HG02759 (cell line): ENCODE results near the gene ANKFN1.

Source experiments
- ATAC-seq: cut with Tn5 transposase; IDR thresholded peaks from one replicate; pipeline ENCODE4 v1.9.1; 2021; ENCODE audit warnings: mild to moderate bottlenecking, moderate library complexity; ENCODE audit not compliant: unreplicated experiment

Gene ANKFN1

GRCh38 chr17:56434610-56435009 lies 281.3 kb downstream of the ANKFN1 start:
- no peak for ATAC-seq

GRCh38 chr17:56436142-56436541 lies 282.9 kb downstream of the ANKFN1 start:
- ATAC-seq: no peak

GRCh38 chr17:56440419-56440818 lies 287.1 kb downstream of the ANKFN1 start:
- no peak for ATAC-seq

- no peak for ATAC-seq
These were observed 288.0 kb downstream of the ANKFN1 start for GRCh38 chr17:56441308-56441707.

DNA sequence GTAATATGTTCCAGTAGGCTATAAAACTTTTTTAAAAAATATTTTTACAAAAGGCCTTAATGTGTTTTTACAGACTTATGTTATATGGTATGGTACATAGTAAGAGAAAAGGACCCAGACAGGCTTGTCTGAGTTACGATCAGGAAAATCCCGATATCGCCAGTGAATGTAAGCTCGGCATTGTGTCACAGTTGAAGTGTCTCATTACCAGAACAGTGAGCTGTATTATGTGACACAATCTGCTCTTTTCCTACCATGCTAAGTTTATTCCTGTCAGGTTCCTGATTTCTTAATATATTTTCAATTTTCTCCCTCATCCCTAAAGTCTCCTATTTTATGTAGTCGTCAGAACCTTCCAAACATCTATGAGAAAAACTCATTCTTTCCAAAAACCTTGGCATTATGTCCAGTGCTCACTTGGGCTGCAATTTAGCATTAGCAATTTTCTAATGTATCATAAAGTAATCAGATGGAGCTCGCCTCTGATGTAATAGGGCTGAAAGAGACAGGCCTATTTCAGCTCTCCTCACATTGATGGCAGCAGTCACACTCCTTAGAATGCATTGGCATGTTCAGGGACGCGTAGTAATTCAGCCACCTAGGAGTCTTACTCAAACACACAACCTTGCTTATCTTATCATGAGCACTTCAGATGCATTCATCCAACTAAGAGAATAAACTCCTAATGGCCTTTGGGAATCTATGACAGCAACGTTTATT lies 292.6 kb downstream of the ANKFN1 start:
- no peak for ATAC-seq

DNA sequence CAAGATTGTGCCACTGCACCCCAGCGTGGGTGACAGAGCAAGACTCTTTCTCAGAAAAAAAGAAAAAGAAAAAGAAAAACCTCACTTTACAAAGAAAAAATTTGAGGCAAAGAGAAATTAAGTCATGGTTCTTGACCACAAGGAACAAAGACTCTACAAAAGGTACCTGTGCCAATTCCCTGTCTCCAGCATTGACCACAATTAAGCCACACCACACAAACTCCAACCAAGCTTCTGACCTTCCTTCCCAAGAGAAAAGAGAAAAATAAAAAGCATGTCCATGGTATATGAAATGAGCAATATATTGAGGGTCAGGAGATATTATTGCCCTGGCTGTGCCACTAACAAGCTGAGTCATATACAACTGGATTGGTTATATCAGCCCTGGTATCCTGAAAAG lies 293.9 kb downstream of the ANKFN1 start:
- ATAC-seq: no peak

DNA sequence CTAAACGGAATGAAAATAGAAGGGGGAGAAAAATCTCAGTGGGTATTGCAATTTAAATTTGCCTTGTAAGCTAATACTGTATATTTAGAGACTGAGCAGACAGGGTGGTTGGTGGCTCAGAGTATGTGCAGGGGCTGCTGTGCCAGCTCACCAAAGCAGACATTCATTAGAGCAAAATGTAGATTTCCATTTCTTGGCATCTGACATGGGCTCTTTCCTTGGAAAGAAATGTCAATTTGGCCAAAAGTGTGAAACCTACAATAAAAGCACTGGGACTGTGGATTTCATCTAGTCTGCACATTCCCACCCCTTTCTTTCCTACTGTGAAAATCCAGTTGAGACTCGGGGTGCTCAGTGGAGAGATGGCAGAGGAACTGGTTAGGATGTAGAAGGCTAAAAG lies 295.1 kb downstream of the ANKFN1 start:
- ATAC-seq: no peak

GRCh38 chr17:56449176-56449575 lies 295.9 kb downstream of the ANKFN1 start:
- no peak for ATAC-seq

DNA sequence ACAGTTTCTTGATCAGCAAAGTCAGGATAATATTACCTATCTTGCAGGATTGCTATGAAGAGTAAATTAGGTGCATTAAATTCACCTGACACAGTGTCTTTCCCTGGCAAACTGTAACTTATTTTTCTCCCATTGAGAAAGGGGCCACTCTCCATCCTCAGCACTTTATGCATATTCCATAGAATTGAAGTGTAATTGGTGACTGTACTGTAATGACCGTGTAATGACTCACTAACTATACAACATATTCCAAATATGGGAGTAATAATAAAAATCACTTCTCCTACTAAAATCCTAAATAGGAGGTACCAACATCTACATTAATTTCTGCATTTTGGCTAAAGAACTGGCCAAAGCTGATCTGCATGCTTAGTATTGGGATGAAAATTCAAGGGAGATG lies 298.4 kb downstream of the ANKFN1 start:
- no peak for ATAC-seq

GRCh38 chr17:56452461-56452860 lies 299.2 kb downstream of the ANKFN1 start:
- no peak for ATAC-seq

DNA sequence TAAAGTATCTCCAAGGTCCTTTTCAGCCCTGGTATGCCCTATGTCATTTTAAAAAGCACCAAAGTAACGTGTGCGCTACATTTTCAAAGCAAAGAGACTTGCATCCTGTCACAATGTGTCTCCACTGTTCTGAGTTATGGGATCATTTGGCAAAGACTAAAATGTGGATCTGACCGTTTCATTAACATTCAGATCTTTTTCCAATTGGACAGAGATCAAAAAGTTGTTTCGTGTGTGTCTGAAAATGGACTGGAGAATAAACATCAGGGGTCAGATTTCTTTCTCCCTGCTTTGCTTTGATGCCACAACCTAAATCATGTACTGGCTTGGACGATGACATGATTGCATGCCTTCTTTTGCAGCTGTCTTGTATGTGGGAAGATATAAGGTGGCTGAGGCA lies 304.2 kb downstream of the ANKFN1 start:
- ATAC-seq: no peak

- no peak for ATAC-seq
These were observed 312.6 kb downstream of the ANKFN1 start for GRCh38 chr17:56465886-56466285.

DNA sequence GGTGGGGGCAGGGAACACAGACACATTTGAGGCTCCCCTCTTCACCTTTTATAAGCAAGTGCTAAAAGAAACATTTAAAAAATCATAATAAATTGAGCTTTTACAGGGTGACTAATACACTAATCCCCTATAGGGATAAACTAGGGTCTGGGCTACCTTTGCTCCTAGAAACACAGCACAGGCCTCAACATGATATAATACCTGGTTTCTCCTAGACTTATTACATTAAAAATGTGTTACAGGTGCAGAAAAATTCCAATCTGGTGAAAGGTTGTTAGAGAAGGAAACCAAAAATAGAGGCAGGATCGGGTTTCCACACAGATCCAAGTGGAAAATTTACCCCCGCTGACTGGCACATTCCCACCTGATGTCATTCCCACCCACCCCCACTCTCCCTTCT lies 315.6 kb downstream of the ANKFN1 start:
- ATAC-seq: no peak

DNA sequence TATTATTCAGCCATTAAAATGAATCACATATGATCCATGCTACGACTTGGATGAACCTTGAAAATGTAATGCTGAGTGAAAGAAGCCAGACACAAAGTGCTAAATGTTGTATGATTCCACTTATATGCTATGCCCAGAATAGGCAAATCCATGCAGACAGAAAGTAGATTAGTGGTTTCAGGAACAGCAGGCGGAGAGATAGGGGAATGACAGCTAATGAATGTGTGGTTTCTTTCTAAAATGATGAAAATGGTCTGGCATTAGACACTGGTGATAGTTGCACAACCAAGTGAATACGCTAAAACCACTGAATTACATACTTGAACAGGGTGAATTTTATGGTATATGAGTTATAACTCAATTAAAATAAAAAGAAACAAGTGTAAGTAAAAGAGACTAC lies 318.4 kb downstream of the ANKFN1 start:
- ATAC-seq: no peak

GRCh38 chr17:56475116-56475515 lies 321.8 kb downstream of the ANKFN1 start:
- ATAC-seq: no peak

DNA sequence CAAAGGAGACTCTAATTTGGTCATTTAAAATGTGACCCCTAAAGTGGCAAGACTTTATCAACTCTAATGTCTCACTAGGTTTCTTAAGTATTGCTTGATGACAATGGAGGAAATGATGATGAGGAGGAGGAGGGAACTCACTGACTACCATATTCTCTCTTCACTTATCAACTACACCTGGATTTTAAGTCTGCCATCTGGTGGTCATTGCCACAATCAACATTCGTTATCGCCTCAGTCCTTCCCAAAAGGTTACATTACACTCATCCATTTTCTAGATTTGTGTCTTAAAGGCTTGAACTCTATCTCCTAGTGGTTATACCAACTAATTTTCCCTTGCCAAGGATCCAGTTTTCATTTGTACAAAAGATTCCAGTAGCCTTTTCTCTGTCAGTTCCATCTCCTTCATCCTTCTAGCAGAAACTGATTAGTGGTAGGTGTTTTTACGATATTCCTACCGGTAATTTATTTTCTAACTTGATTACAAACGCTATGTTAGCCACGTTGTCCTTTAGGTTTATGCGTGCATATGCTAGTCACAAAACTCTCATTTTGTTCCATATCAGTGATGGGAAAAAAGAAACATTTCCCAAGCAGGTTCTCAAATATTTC lies 325.7 kb downstream of the ANKFN1 start:
- no peak for ATAC-seq

DNA sequence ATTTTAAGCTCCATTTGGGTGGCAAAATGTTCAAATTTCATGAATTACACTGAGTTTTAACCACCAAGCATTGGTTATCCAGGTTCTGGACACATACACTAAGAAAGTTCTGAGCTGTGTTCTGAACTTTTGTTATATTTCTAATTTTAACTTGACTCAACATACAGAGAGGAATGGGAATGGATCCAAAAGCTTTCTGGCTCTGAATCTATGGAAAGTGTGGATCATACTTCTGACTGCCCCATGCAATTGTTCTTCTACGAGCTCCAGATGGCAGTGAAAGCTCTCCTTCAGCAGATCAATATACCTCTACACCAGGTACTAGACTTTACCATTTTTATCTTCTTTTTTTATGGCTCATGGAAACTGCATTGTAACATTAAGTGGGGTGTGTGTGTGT lies 327.2 kb downstream of the ANKFN1 start:
- ATAC-seq: no peak

DNA sequence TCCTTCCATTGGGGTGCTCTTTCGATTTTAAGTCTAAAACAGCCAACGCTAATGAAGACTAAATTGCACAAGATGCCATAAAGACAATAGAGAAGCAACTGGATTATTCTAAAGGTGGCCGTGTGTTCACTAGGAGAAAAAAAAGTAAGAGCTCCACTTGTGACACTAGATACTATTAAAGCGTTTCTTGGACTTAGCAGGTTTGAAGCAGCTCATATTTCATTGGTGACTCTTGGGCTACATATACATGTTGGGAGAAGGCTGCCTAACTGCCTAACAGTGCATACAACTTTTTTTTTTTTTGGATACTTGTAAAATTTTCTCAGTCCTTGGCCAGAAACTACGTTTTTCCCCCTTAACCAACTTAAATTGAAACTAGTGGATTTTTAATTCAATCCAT lies 328.4 kb downstream of the ANKFN1 start:
- no peak for ATAC-seq

DNA sequence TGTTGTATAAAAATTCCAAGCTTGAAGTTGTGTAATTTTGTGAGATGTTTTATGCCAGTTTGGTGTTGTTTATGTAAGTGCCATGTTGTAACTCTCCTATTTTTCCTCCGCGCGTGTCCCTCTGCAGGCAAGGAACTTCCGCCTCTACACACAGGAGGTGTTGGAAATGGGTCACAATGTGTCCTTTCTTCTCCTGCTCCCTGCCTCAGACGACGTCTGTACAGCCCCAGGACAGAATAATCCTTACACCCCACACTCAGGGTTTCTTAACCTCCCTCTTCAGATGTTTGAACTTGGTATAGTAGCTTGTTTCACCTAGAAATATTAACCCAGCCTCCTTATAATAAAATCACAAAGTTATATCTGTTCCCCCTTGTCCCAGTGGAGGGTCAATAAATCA lies 329.0 kb downstream of the ANKFN1 start:
- no peak for ATAC-seq

DNA sequence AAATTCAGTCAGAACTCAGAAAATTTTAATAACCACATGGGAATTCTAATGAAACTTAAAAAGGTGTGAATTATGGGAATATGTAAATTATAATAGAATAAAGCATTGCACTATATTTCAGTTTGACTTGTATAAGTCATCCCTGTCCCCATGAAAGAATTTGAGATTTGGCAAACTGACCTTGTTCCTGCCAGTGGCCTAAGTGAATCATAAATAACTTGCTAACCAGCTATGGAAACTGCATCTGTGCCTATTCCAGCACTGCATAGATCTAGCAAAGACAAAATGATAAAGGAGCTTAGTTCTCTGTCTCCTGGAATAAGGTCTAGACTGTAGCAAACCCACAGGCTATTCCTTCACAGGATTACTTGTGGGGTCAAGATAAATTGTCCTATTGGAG lies 333.5 kb downstream of the ANKFN1 start:
- ATAC-seq: no peak

DNA sequence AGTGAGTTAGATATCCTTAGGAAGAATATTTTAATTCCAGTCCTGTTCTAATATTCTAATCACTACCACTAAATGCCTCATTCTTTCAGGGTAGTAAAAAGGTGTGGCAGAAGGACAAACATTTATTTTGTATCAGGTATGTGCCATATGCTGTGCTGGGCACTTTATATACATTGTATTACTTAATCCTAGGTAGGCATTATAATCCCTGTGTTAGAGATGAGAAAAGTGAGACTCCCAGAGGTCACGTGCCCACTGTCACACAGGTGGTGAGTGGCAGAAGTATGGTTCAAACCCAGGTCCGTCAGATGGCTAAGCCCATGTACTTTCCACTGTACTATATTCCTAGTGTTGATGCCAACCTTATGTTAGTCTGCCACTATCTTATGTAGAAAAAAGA lies 335.5 kb downstream of the ANKFN1 start:
- ATAC-seq: no peak

- ATAC-seq: no peak
These were observed 336.7 kb downstream of the ANKFN1 start for GRCh38 chr17:56489980-56490379.

GRCh38 chr17:56495556-56495955 lies 342.3 kb downstream of the ANKFN1 start:
- ATAC-seq: no peak
